Midbrain (tissue), 1 donor: Measurements from ENCODE around the gene ITPA.

Experiments used
- DNase-seq: peaks from one replicate; lab custom pipeline; 2025; lab: John Stamatoyannopoulos, UW

The ITPA gene

DNA sequence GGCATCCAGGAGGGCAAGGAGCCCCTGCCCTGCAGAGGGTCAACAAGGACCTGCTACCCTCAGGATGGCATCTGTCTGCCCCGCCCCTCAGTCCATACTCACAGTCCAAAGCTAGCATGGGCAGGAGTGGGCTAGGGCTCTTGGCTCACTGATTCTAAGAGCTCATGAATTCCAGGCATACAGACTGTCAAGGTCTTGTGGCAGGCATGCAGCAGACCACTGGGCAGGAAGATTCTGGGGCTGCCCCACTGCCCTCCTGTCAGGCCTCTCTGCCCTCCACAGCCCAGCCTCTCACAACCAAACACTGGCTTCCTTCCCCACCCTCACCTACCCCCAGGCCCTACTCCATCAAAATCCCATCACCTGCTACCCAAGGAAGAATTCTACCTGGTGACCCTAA lies 35.3 kb downstream of the ITPA start:
- no peak for DNase-seq

DNA sequence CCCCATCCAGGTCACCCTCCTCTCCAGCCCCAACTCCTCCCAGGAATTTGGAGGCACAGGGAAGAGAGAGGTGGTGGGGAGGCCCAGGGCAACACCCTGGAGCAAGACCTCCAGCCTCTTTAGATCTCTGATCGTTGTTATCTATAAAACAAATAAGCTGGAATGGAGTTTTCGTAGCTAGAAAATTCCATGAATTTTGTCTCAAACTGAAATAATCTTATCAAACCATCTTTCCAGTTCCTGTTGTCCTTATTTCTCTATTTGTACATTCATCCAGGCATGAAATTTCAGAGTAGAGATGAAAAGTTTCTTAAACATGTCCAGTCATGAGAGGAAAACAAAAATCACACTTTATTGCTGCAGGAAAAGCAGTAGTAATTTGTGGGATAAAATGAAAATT lies 35.9 kb downstream of the ITPA start:
- no peak for DNase-seq

DNA sequence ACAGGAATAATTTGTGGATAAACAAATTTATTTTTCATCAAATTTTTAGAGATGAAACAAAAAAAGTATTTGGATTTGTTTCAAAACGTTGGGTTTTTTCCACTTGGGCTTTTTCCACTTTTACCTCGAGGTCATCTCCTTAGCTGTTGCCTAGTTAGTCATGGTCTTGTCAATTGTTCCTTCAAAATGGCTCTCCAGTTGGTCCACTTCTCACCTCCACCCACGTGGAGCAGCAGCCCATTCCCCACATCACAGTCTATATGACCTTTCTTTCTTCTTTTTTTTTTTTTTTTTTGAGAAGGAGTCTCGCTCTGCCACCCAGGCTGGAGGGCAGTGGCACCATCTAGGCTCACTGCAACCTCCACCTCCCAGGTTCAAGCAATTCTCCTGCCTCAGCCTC lies 36.4 kb downstream of the ITPA start:
- DNase-seq: no peak

DNA sequence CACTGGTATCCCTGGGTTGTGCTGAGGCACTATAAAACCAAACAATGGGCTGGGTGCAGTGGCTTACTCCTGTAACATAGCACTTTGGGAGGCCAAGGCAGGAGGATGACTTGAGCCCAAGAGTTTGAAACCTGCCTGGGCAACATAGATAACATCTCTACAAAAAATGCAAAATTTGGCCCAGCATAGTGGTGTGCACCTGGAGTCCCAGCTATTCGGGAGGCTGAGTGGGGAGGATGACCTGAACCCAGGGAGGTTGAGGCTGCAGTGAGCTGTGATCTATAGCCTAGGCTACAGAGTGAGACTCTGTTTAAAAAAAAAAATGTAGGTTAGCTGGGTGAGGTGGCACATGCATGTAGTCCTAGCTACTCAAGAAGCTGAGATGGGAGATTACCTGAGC lies 37.4 kb downstream of the ITPA start:
- DNase-seq: no peak

DNA sequence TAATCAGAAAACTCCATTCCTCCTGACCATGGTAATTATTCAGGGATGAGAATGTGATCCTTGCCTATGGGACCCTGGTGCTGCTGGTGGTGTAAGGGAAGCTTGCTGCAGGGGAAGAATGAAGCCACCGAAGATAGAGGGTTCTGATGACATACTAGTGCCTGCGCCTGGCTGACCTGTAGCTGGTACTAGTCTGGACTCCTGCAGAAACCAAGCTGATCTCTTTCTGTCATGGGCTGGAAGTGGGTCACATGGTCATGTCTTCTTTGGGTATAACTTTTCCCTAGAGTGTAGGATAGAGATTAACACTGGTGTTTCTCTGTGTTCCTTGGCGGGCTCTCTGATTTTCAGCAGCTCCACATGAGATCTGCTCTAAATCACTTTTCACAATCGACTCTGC lies 38.3 kb downstream of the ITPA start:
- no peak for DNase-seq

DNA sequence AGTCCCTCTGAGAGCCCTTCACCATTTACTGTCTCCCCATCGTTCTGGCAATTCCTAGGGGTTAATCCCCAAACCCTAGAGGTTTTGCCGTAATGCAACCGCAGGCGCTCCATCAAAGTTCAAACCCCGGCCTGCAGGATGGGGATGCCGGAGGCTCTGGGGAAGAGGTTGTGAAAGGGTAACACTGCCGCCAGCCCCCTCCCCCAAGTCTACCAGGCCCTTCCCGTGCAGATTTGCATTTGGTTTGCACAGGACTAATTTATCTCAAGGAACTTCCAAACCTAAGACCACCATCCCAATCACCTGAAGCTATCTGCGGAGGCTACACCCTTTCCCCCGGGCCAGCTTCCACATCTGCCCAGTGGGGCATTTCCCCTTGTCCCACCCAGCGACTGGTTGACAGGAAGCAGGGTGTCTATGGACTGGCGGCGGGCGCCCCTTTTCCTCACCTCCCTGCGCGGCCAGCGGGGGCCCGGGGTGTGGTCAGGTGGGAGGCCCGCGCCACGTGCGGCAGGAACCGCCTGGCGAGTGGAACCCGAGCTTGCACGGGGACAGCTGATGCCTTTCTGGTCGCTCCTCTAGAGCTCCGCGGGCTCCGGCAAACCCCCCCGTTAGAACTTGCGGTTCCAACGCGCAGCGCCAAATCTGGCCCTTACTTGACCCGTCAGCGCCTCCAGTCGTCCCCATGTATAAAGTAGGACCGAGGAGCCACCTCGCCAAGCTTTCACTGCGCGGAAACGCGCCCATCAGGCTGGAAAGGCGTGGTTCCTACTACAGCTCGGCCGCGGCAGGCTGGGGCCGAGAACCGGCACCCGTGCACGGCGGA lies 39.1 kb downstream of the ITPA start:
- no peak for DNase-seq

DNA sequence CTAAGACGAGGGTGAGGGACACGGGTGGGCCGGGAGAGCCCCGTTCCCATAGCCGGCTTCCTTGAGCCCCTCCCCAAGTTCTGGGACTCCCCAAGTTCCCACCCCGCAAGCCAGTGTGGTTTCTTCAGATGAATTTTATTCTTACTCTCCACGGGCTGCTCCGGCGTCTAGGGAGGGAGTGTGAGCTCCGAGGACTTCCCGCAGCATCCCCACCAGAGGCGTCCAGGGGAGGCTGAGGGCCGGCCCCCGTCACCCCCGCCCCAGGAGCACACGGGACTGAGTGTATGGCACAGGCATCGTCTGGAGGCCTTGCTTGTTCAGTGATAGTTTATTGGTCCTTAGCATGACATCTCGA lies 39.7 kb downstream of the ITPA start:
- DNase-seq: no peak

DNA sequence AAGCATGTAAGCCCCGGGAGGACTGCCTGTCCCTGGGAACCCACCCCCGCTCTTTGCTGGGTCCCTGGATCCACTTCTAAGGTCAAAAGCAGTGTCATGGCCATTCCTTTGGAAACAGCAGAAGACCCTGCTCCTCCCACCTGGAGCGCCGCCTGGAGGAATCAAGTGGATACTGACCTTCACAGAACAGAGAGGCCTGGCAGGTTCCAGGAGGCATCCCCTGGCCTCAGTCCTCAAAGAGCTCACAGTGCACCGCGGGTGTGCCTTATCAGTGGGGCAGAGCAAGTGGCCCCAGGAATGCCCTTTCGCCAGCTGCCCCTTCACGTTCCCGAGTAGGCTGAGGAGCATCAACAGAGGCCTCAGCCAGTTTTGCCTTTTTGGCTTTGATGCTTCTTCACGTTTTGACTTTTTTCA lies 40.8 kb downstream of the ITPA start:
- no peak for DNase-seq

DNA sequence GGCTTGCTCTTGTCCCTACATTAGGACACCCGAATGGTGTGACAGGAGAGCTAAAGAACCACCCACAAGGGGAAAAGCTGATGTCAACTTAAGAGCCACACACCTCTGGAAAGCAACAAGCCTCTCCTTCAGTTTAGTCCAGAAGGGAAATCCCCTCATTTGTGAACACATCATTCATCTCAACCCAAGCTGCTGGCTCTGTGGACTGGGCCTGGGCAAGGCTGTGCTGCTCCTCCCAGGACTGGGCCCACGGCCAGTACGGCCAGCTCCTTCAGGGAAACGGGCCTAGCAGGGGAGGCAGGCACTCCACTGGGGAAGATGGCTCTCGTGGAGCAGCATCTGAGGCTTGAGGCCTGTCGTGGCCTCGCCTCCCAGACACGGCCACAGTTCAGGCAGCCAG lies 42.5 kb downstream of the ITPA start:
- DNase-seq: peak; percentile 31

DNA sequence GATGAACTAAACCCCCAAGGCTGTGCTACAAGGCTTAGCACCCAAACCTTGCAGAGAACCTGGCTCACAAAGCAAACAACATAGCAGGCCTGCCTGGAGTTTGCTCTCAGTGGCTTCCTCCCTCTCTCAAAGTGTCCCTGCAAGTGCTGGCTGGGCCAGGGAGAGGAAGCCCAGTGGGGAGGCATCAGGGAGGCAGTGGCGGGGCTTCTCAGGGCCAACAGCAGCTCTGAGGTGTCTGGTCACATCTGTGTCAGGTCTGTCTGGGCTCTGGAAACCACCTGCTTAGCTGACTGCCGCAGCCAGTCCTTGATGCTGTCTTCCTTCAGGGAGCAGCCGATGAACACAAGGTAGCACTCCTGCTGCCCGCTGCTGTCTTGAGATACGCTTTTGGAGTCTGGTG lies 46.4 kb downstream of the ITPA start:
- no peak for DNase-seq

DNA sequence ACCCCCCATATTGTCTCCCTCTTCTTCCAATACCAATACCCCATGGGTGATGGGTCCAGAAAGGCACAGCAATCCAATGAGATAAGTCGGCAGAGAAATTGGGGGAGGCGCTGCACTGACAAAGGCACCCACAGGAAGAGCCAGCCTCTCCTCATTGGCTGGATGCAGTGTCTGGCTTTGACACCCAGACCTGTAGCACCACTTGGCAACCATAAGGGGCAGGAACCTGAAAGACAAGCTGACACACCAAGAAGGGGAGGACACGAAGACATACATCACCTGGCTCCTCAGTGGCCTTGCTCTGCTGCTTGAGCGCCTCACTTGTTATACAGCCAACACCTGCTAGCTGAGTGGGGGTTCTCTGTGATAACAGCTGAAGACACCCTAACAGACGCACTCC lies 49.1 kb downstream of the ITPA start:
- no peak for DNase-seq

DNA sequence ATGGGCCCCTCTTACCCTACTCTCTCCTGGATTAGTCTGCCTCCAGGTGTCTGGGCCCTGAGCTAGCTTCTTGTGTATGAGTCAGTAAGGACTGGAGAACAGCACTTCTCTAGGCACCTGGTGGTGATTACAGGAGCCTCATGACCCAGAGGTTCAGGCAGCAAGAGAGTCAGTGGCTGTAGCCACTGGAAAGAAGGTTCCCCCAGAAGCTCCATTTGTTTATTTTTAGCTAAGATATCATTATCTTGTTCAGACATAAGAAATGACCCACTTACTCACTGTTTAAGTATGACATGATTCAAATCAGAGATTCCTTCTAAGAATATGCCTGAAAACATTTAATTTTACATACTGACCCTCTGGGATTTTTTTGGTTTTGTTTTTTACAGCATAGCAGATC lies 53.3 kb downstream of the ITPA start:
- DNase-seq: no peak

DNA sequence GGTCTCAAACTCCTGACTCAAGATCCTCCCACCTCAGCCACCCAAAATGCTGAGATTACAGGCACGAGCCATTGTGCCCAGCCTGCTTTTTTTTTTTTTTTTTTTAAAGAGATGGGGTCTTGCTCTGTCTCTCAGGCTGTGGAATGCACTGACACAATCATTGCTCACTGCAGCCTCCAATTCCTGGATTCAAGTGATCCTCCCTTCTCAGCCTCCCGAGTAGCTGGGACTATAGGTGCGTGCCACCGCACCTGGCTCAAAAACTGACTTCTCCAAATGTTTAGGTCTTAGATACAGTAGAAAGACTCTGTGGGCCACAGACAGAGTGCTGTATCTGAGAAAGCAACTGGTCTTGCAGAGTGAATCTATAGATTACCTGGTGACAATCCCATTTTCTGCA lies 60.8 kb downstream of the ITPA start:
- DNase-seq: no peak

DNA sequence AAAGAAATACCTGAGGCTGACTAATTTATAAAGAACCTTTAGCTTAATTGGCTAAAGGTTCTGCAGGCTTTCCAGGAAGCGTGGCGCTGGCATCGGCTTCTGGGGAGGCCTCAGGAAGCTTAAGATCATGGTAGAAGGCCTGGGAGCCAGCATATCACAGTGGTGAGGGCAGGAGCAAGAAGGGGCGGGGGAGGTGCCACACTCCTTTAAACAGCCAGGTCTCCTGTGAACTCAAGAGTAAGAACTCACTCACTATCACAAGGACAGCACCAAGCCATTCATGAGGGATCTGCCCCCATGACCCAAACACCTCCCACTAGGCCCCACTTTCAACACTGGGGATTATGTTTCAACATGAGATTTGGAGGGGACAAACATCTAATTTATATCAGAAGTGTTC lies 64.1 kb downstream of the ITPA start:
- DNase-seq: no peak
